GM19324 (cell line): ENCODE results near the gene PHKB.
"Not testable (repeated sequence)": the region's sequence is repeated elsewhere in the genome, so short reads cannot be mapped to it uniquely, and the experiment has no call there.

Experiments used
- ATAC-seq: cut with Tn5 transposase; IDR thresholded peaks from one replicate; pipeline ENCODE4 v1.9.1; 2021; ENCODE audit warnings: mild to moderate bottlenecking, moderate library complexity; ENCODE audit not compliant: unreplicated experiment, low FRiP score

PHKB gene

GRCh38 chr16:47460711-47461597, at the start of gene PHKB, which contains the start of gene ITFG1:
TSS of gene PHKB (plus strand) at chr16:47461331. CDS start at chr16:47461351, 20 bp downstream.
TSS of gene ITFG1 (minus strand) at chr16:47461063. CDS start at chr16:47461045, 18 bp downstream.
- ATAC-seq, result peak; percentile 85

- no peak for ATAC-seq
Observed at GRCh38 chr16:47413041-47413440, 48.1 kb upstream of the PHKB start.

- ATAC-seq, result no peak
Observed at GRCh38 chr16:47416869-47417268, 44.3 kb upstream of the PHKB start.

- no peak for ATAC-seq
Observed at GRCh38 chr16:47424846-47425245, 36.3 kb upstream of the PHKB start.

GRCh38 chr16:47426806-47427205, 34.3 kb upstream of the PHKB start:
- ATAC-seq, result no peak

- no peak for ATAC-seq
Observed at GRCh38 chr16:47431960-47432359, 29.2 kb upstream of the PHKB start.

GRCh38 chr16:47434274-47434673, 26.9 kb upstream of the PHKB start:
- ATAC-seq, result not testable (repeated sequence)

GRCh38 chr16:47440066-47440465, 21.1 kb upstream of the PHKB start:
- not testable (repeated sequence) for ATAC-seq

GRCh38 chr16:47442884-47443283, 18.2 kb upstream of the PHKB start:
- not testable (repeated sequence) for ATAC-seq

- ATAC-seq, result no peak
Observed at GRCh38 chr16:47446431-47446830, 14.7 kb upstream of the PHKB start.

- no peak for ATAC-seq
Observed at GRCh38 chr16:47448830-47449575, 12.1 kb upstream of the PHKB start.

GRCh38 chr16:47449788-47450187, 11.3 kb upstream of the PHKB start:
- no peak for ATAC-seq

- ATAC-seq, result no peak
Observed at GRCh38 chr16:47458331-47458730, 2.8 kb upstream of the PHKB start.

- ATAC-seq, result no peak
Observed at GRCh38 chr16:47459603-47460002, 1.5 kb upstream of the PHKB start.

GRCh38 chr16:47460359-47460710, 796 bp upstream of the PHKB start:
- no peak for ATAC-seq

GRCh38 chr16:47461598-47462266, 601 bp downstream of the PHKB start:
- peak; percentile 5 for ATAC-seq

GRCh38 chr16:47463771-47464624, 2.9 kb downstream of the PHKB start:
- ATAC-seq, result no peak

- no peak for ATAC-seq
Observed at GRCh38 chr16:47465919-47466630, 4.9 kb downstream of the PHKB start.

GRCh38 chr16:47467501-47467900, 6.4 kb downstream of the PHKB start:
- no peak for ATAC-seq
